HFFc6 (cell line): ENCODE measurements around the gene SMIM1. TPM values are rescaled to one million over a fixed set of nuclear protein-coding genes. Genes with fewer than 3 reads are reported as not detected.

Source experiments
- total RNA-seq, 6 experiments: library from RNA; stranded (reverse); fragmentation: NEBNext Ultra II Directional; extraction: Animal tissue kit (Norgen Biotek cat#: 25700); gene quantifications; 2 replicates in 1 of 6; 3 replicates in 5 of 6; pipeline ENCODE4 v1.2.3, GENCODE V29; 2021

Gene SMIM1
- total RNA-seq, 6 experiments from 2014 or later: 0.38 to 3.4 (median 1.6) TPM

Other genes starting within 250 kb of the SMIM1 start
- 10 to 100 TPM; 20.3 to 39.2 (median 23.0) TPM for gene MEGF6, start 161.2 kb upstream of the SMIM1 start, total RNA-seq
- gene TPRG1L, start 147.7 kb upstream of the SMIM1 start, total RNA-seq: 10 to 100 TPM; 51.8 to 63.5 (median 58.0) TPM
- gene WRAP73, start 122.6 kb upstream of the SMIM1 start, total RNA-seq: 10 to 100 TPM; 11.8 to 14.8 (median 14.3) TPM
- gene TP73, start 120.2 kb upstream of the SMIM1 start, total RNA-seq: not detected
- not detected for gene CCDC27, start 20.3 kb upstream of the SMIM1 start, total RNA-seq
- 10 to 100 TPM; 39.1 to 51.0 (median 45.2) TPM for gene LRRC47, start 23.7 kb downstream of the SMIM1 start, total RNA-seq
- 10 to 100 TPM; 43.2 to 63.4 (median 52.9) TPM for gene CEP104, start 84.5 kb downstream of the SMIM1 start, total RNA-seq
- gene DFFB, start 84.7 kb downstream of the SMIM1 start, total RNA-seq: 1 to 10 TPM; 4.5 to 5.8 (median 5.2) TPM
- gene C1orf174, start 127.5 kb downstream of the SMIM1 start, total RNA-seq: 10 to 100 TPM; 19.2 to 23.5 (median 20.7) TPM